ENCODE results near the gene SPACA5B. TPM values are rescaled to one million over a fixed set of nuclear protein-coding genes. Genes with fewer than 3 reads are reported as not detected.
"Not testable (repeated sequence)": the region's sequence is repeated elsewhere in the genome, so short reads cannot be mapped to it uniquely, and the experiment has no call there.

Gene SPACA5B
- total RNA-seq, 1 donor from 2014 or later, result not detected

DNA sequence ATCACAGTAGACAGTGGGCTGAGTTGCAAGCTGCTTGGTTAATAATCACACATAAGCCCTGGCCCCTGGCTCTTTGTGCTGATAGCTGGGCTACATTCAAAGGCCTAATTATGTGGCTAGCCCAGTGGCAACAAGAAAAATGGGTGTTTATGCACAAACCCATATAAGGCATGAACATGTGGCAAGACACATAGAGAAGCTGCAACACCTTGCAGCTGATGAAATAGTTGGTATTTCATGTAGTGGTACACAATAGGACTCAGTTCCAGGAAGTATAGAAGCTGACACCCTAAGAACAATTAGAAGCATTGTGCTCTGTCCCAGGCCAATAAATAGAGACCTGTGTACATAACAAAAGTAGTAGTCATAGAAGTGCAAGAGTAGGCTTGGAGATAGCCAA lies 44.3 kb upstream of the SPACA5B start:
- DNase-seq (ENCODE audit: low read depth) (no peak), FAIRE-seq (peak; percentile 73)
- Histone ChIP-seq H4K20me1 (ENCODE audit: insufficient read depth, low read length) (no peaks in the 10 kb centered on the region), H3K4me2 (ENCODE audit: low read length) (no peak overlapping the region), H3K4me3 (ENCODE audit: insufficient read depth, low read depth, low read length) (no peak overlapping the region), H3K27me3 (ENCODE audit: insufficient read depth, low read length) (no peaks in the 10 kb centered on the region), H2AFZ (ENCODE audit: low read depth, low read length) (no peak overlapping the region), H3K36me3 (ENCODE audit: insufficient read depth, low read length) (no peaks in the 10 kb centered on the region), H3K9me3 (ENCODE audit: insufficient read depth, low read depth, low read length) (no peaks in the 10 kb centered on the region), H3K4me1 (ENCODE audit: insufficient read depth, low read length) (no peaks in the 10 kb centered on the region), H3K79me2 (ENCODE audit: insufficient read depth, low read length) (no peaks in the 10 kb centered on the region), H3K9ac (ENCODE audit: low read length) (no peak overlapping the region), H3K27ac (ENCODE audit: low read depth, low read length) (no peak overlapping the region)
- Mint-ChIP-seq H3K4me3 (ENCODE audit: unreplicated experiment) (no peak overlapping the region), H3K27me3 (ENCODE audit: low read depth, unreplicated experiment) (peaks cover 3% of the 10 kb centered on the region), H3K36me3 (ENCODE audit: low read depth, unreplicated experiment) (no peaks in the 10 kb centered on the region), H3K27ac (ENCODE audit: unreplicated experiment) (no peak overlapping the region), H3K4me1 (ENCODE audit: low read depth, unreplicated experiment) (no peaks in the 10 kb centered on the region), H3K9me3 (ENCODE audit: unreplicated experiment) (no peaks in the 10 kb centered on the region)
- no peak for TF ChIP-seq EZH2 (IDR thresholded peaks at IDR 0.05; ENCODE audit: insufficient read depth, low read length)
- TF ChIP-seq, protein P1, sequence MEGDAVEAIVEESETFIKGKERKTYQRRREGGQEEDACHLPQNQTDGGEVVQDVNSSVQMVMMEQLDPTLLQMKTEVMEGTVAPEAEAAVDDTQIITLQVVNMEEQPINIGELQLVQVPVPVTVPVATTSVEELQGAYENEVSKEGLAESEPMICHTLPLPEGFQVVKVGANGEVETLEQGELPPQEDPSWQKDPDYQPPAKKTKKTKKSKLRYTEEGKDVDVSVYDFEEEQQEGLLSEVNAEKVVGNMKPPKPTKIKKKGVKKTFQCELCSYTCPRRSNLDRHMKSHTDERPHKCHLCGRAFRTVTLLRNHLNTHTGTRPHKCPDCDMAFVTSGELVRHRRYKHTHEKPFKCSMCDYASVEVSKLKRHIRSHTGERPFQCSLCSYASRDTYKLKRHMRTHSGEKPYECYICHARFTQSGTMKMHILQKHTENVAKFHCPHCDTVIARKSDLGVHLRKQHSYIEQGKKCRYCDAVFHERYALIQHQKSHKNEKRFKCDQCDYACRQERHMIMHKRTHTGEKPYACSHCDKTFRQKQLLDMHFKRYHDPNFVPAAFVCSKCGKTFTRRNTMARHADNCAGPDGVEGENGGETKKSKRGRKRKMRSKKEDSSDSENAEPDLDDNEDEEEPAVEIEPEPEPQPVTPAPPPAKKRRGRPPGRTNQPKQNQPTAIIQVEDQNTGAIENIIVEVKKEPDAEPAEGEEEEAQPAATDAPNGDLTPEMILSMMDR (IDR thresholded peaks at IDR 0.05; ENCODE audit: insufficient read depth, low read depth, low read length), result no peak

- Histone ChIP-seq H3K36me3 (ENCODE audit: insufficient read depth, low read length) (no peaks in the 10 kb centered on the region), H3K9ac (ENCODE audit: low read length) (no peak overlapping the region), H3K9me3 (ENCODE audit: insufficient read depth, low read depth, low read length) (no peaks in the 10 kb centered on the region), H3K79me2 (ENCODE audit: insufficient read depth, low read length) (no peaks in the 10 kb centered on the region), H3K4me2 (ENCODE audit: low read length) (no peak overlapping the region), H2AFZ (ENCODE audit: low read depth, low read length) (no peak overlapping the region), H3K27me3 (ENCODE audit: insufficient read depth, low read length) (no peaks in the 10 kb centered on the region), H3K4me1 (ENCODE audit: insufficient read depth, low read length) (no peaks in the 10 kb centered on the region), H3K27ac (ENCODE audit: low read depth, low read length) (no peak overlapping the region), H4K20me1 (ENCODE audit: insufficient read depth, low read length) (no peaks in the 10 kb centered on the region), H3K4me3 (ENCODE audit: insufficient read depth, low read depth, low read length) (no peak overlapping the region)
- no peaks in the 10 kb centered on the region for H3K4me1 Mint-ChIP-seq (ENCODE audit: low read depth, unreplicated experiment)
- H3K27me3 Mint-ChIP-seq (ENCODE audit: low read depth, unreplicated experiment), result peaks cover 2% of the 10 kb centered on the region
- no peak for DNase-seq (ENCODE audit: low read depth)
- H3K27ac Mint-ChIP-seq (ENCODE audit: unreplicated experiment), result no peak overlapping the region
- no peaks in the 10 kb centered on the region for H3K36me3 Mint-ChIP-seq (ENCODE audit: low read depth, unreplicated experiment)
- H3K9me3 Mint-ChIP-seq (ENCODE audit: unreplicated experiment), result no peaks in the 10 kb centered on the region
- FAIRE-seq, result no peak
- no peak for TF ChIP-seq EZH2 (IDR thresholded peaks at IDR 0.05; ENCODE audit: insufficient read depth, low read length)
- TF ChIP-seq, protein P1 (IDR thresholded peaks at IDR 0.05; ENCODE audit: insufficient read depth, low read depth, low read length), result no peak
- no peak overlapping the region for H3K4me3 Mint-ChIP-seq (ENCODE audit: unreplicated experiment)
Measured at GRCh38 chrX:48090123-48090522, 40.3 kb upstream of the SPACA5B start.

- not testable (repeated sequence) for H3K36me3 Mint-ChIP-seq (ENCODE audit: low read depth, unreplicated experiment); H3K27me3 Mint-ChIP-seq (ENCODE audit: low read depth, unreplicated experiment); H3K9me3 Mint-ChIP-seq (ENCODE audit: unreplicated experiment); H3K9me3 ChIP-seq (ENCODE audit: insufficient read depth, low read depth, low read length); H3K36me3 ChIP-seq (ENCODE audit: insufficient read depth, low read length); DNase-seq (ENCODE audit: low read depth); H3K4me2 ChIP-seq (ENCODE audit: low read length); H4K20me1 ChIP-seq (ENCODE audit: insufficient read depth, low read length); H3K79me2 ChIP-seq (ENCODE audit: insufficient read depth, low read length); H3K27ac ChIP-seq (ENCODE audit: low read depth, low read length); H3K4me3 Mint-ChIP-seq (ENCODE audit: unreplicated experiment); H2AFZ ChIP-seq (ENCODE audit: low read depth, low read length); H3K4me1 Mint-ChIP-seq (ENCODE audit: low read depth, unreplicated experiment); H3K27me3 ChIP-seq (ENCODE audit: insufficient read depth, low read length); H3K4me3 ChIP-seq (ENCODE audit: insufficient read depth, low read depth, low read length); FAIRE-seq; H3K27ac Mint-ChIP-seq (ENCODE audit: unreplicated experiment); H3K9ac ChIP-seq (ENCODE audit: low read length); H3K4me1 ChIP-seq (ENCODE audit: insufficient read depth, low read length)
Measured at GRCh38 chrX:48092558-48092957, 37.9 kb upstream of the SPACA5B start.

Measured in astrocyte (in vitro differentiated cells and primary cell).